B cell (primary cell): ENCODE measurements around the gene RAB28. TPM values are rescaled to one million over a fixed set of nuclear protein-coding genes. Genes with fewer than 3 reads are reported as not detected.

Experiments used
- ATAC-seq: fragments of 200-7000 bp; cut with Tn5 transposase; one replicate; pipeline ENCODE4 v1.10.0; 2021; ENCODE audit warnings: low read depth, mild to moderate bottlenecking, moderate number of reproducible peaks, moderate library complexity
- CTCF ChIA-PET: fragments of 350-600 bp; sonication (Branson Sonifier 250); formaldehyde crosslinking; loops from one replicate; lab custom pipeline; 2021; ENCODE audit warnings: antibody characterized with exemption, inconsistent platforms; lab: Charles Lee
- POLR2A ChIA-PET: fragments of 350-600 bp; sonication (Branson Sonifier 250); formaldehyde crosslinking; loops from one replicate; lab custom pipeline; 2021; ENCODE audit warnings: antibody characterized with exemption; lab: Charles Lee
- DNase-seq: peaks from one replicate; pipeline ENCODE4 v3.0.0; 2013
- H2AFZ ChIP-seq: 2 replicates; pipeline ENCODE4 v1.6.1; 2012; ENCODE audit warnings: mild to moderate bottlenecking, low read depth, low read length; ENCODE audit not compliant: insufficient read depth, poor library complexity, severe bottlenecking
- H3K27ac ChIP-seq, 2 donors: 1 replicate in 1 of 2; 2 replicates in 1 of 2; pipeline ENCODE4 v1.5.1; 2012 to 2013; ENCODE audit warnings: low read length in 2 of 2, mild to moderate bottlenecking in 2 of 2, moderate library complexity in 1 of 2
- H3K27me3 ChIP-seq, 4 experiments: fragments of 200-600 bp in 1 of 4; sonication (generic) in 1 of 4; replicated peaks in 1 of 4; 1 replicate in 2 of 4; 2 replicates in 2 of 4; pipeline versions ENCODE4 v1.6.1 to v1.7.0; 2013 to 2016; ENCODE audit warnings: low read length in 3 of 4, mild to moderate bottlenecking in 2 of 4, mixed read lengths in 1 of 4, moderate library complexity in 1 of 4; ENCODE audit not compliant: insufficient read depth in 4 of 4, control insufficient read depth in 3 of 4; ENCODE audit errors: control extremely low read depth in 1 of 4
- H3K36me3 ChIP-seq, 2 experiments: replicated peaks in 1 of 2; 1 replicate in 1 of 2; 2 replicates in 1 of 2; pipeline versions ENCODE4 v1.6.1 to v1.7.1; 2013; ENCODE audit warnings: low read length in 1 of 2; ENCODE audit not compliant: insufficient read depth in 2 of 2, control insufficient read depth in 1 of 2; ENCODE audit errors: control extremely low read depth in 1 of 2, extremely low read depth in 1 of 2
- H3K4me1 ChIP-seq, 2 donors: fragments of 200-600 bp in 1 of 2; sonication (generic) in 1 of 2; 1 replicate in 1 of 2; 2 replicates in 1 of 2; pipeline versions ENCODE4 v1.5.1 to v1.6.1; 2013 to 2017; ENCODE audit warnings: low read length in 2 of 2; ENCODE audit not compliant: control insufficient read depth in 2 of 2, insufficient read depth in 2 of 2
- H3K4me2 ChIP-seq: replicated peaks from 2 replicates; pipeline ENCODE3; 2012; ENCODE audit warnings: mild to moderate bottlenecking, low read depth, low read length; ENCODE audit not compliant: poor library complexity, severe bottlenecking
- H3K4me3 ChIP-seq, 5 experiments: fragments of 200-600 bp in 1 of 5; sonication (generic) in 1 of 5; 1 replicate in 3 of 5; 2 replicates in 2 of 5; pipeline versions ENCODE4 v1.5.1 to v1.7.0; 2011 to 2016; ENCODE audit warnings: low read length in 4 of 5, mild to moderate bottlenecking in 4 of 5, low read depth in 2 of 5, control low read depth in 1 of 5, moderate library complexity in 1 of 5; ENCODE audit not compliant: insufficient read depth in 1 of 5; ENCODE audit errors: control extremely low read depth in 1 of 5, extremely low read depth in 1 of 5
- H3K79me2 ChIP-seq: fragments of 200-600 bp; sonication (generic); one replicate; pipeline ENCODE4 v1.6.0; 2016; ENCODE audit warnings: low read length; ENCODE audit not compliant: control insufficient read depth, insufficient read depth
- H3K9ac ChIP-seq: fragments of 200-600 bp; sonication (generic); 2 replicates; pipeline ENCODE4 v1.6.1; 2017; ENCODE audit warnings: mild to moderate bottlenecking, low read length, moderate library complexity
- H3K9me3 ChIP-seq, 3 donors: one replicate each; pipeline versions ENCODE4 v1.6.1 to v1.7.1; 2013; ENCODE audit warnings: low read length in 2 of 3; ENCODE audit not compliant: control insufficient read depth in 2 of 3, insufficient read depth in 1 of 3; ENCODE audit errors: control extremely low read depth in 1 of 3
- H4K20me1 ChIP-seq: 2 replicates; pipeline ENCODE4 v1.6.0; 2012; ENCODE audit warnings: mild to moderate bottlenecking, low read length; ENCODE audit not compliant: insufficient read depth, control insufficient read depth, poor library complexity, severe bottlenecking
- H3K27ac Mint-ChIP-seq: one replicate; pipeline ENCODE4 v1.8.0; 2021; ENCODE audit warnings: mixed read lengths
- H3K27me3 Mint-ChIP-seq: one replicate; pipeline ENCODE4 v1.8.0; 2021; ENCODE audit warnings: mixed read lengths
- H3K4me1 Mint-ChIP-seq: one replicate; pipeline ENCODE4 v1.8.0; 2021; ENCODE audit warnings: mixed read lengths
- H3K4me3 Mint-ChIP-seq: one replicate; pipeline ENCODE4 v1.8.0; 2021; ENCODE audit warnings: mixed read lengths
- H3K9me3 Mint-ChIP-seq: one replicate; pipeline ENCODE4 v1.8.0; 2022; ENCODE audit warnings: mixed read lengths; ENCODE audit not compliant: insufficient read depth
- EZH2 ChIP-seq: IDR thresholded peaks from 2 replicates; pipeline ENCODE4 v1.6.1; 2012; ENCODE audit warnings: borderline replicate concordance, low read depth, mild to moderate bottlenecking, moderate library complexity, low read length; ENCODE audit not compliant: insufficient read depth, poor library complexity, severe bottlenecking
- WGBS: methylation state at CpG from one replicate; pipeline ENCODE4 v1.1.5; 2013; ENCODE audit warnings: missing lambda C conversion rate; ENCODE audit not compliant: insufficient coverage; 5-methylcytosine and 5-hydroxymethylcytosine counted together
- intact Hi-C: fragments of 100-400 bp; cut with micrococcal nuclease; formaldehyde crosslinking; loops from one replicate; pipeline ENCODE4 v1.10.0; 2022
- polyA plus RNA-seq: library from polyadenylated mRNA; depleted of rRNA; stranded (reverse); fragments of >200 nt; gene quantifications from 2 replicates; pipeline ENCODE4 v1.2.3, GENCODE V29; 2012
- total RNA-seq, 2 donors: library from RNA; stranded (reverse); fragments of 120-200 nt in 1 of 2; gene quantifications; 1 replicate in 1 of 2; 2 replicates in 1 of 2; pipeline versions ENCODE4 v1.2.3 to v1.2.4, GENCODE V29; 2013 to 2022
- TF ChIP-seq, protein P1 (sequence below): fragments of 200-600 bp; IDR thresholded peaks from one replicate; pipeline ENCODE4 v1.8.0; 2022; ENCODE audit warnings: antibody characterized with exemption, mild to moderate bottlenecking

Gene RAB28
- total and polyA plus RNA-seq, 2 donors (not counting 1 experiment from before 2014, with no cell fraction given) = 7.2 to 17.4 TPM

DNA sequence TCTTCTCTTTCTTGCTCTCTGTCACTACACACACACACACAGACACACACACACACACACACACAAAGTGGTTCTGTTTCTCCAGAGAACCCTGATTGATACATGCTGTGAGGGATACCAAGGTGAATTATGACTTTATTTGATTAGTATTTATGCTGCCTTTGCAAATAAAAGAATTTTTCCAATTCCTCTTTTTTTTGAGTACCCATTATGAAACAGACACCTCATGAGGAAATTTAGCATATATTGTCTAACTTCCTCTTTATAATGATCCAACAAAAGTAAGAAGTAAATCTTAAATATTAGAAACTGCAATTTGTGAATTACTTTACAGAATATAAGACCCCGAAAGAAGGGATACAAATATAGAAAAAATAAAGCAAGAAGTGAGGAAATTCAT, 14.3 kb upstream of the RAB28 start:
- H3K27ac ChIP-seq = no peak overlapping the region
- ATAC-seq = no peak
- H3K9me3 ChIP-seq = peaks cover 0 to 5% (median 3%) of the 10 kb centered on the region in 3 donors
- no peak overlapping the region for H3K4me2 ChIP-seq
- CTCF ChIA-PET = no interaction called here
- DNase-seq = no peak
- no peaks in the 10 kb centered on the region for H4K20me1 ChIP-seq
- H2AFZ ChIP-seq = no peak overlapping the region
- no peaks in the 10 kb centered on the region for H3K4me1 ChIP-seq
- Mint-ChIP-seq H3K9me3 (peaks cover 4% of the 10 kb centered on the region), H3K27me3 (peaks cover 53% of the 10 kb centered on the region), H3K4me3 (no peak overlapping the region), H3K4me1 (no peaks in the 10 kb centered on the region), H3K27ac (no peak overlapping the region)
- no CpG with 5 or more reads among the region's 1 CpG for whole genome bisulfite sequencing
- no peak overlapping the region for H3K9ac ChIP-seq
- peaks cover 0 to 28% (median 15%) of the 10 kb centered on the region in 4 experiments for H3K27me3 ChIP-seq
- POLR2A ChIA-PET = no interaction called here
- TF ChIP-seq, protein P1, sequence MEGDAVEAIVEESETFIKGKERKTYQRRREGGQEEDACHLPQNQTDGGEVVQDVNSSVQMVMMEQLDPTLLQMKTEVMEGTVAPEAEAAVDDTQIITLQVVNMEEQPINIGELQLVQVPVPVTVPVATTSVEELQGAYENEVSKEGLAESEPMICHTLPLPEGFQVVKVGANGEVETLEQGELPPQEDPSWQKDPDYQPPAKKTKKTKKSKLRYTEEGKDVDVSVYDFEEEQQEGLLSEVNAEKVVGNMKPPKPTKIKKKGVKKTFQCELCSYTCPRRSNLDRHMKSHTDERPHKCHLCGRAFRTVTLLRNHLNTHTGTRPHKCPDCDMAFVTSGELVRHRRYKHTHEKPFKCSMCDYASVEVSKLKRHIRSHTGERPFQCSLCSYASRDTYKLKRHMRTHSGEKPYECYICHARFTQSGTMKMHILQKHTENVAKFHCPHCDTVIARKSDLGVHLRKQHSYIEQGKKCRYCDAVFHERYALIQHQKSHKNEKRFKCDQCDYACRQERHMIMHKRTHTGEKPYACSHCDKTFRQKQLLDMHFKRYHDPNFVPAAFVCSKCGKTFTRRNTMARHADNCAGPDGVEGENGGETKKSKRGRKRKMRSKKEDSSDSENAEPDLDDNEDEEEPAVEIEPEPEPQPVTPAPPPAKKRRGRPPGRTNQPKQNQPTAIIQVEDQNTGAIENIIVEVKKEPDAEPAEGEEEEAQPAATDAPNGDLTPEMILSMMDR = no peak
- no peak for TF ChIP-seq EZH2
- H3K79me2 ChIP-seq = no peaks in the 10 kb centered on the region
- H3K36me3 ChIP-seq = no peaks in the 10 kb centered on the region
- intact Hi-C loops = loop anchor here (1.0 kb wide), 1 partner anchor 40 kb away; no protein-coding TSS in a partner anchor
- no peak overlapping the region for H3K4me3 ChIP-seq

DNA sequence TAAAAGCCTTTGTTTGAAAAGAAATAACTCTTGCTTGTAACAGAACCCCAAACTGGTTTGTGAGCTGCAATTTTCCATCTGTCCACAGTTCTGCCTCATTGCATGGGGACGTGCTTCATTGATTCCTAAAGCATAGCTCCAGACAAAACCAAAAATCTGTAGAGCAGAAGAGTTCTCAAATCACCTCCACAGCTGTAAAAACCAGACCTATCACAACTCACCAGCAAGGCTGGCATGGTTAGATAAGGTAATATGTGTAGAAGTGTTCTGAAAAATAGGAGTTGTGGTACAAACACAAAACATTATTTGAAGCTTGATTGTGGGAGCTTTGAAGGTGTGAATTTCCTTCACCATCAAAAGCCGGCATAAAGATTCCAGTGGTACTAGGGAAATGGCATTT, 12.5 kb upstream of the RAB28 start:
- H3K4me2 ChIP-seq = no peak overlapping the region
- peaks cover 57% of the 10 kb centered on the region for H3K27me3 Mint-ChIP-seq

More for the DNA sequence above, 12.5 kb upstream of the RAB28 start:
- no peak overlapping the region for H3K27ac ChIP-seq
- intact Hi-C loops = no loop called here
- ChIA-PET POLR2A (no interaction called here), CTCF (interaction anchor here (0.9 kb wide), 1 partner anchor 22 kb away, joined by 3 read pairs; no protein-coding TSS in a partner anchor)
- peaks cover 4% of the 10 kb centered on the region for H3K9me3 Mint-ChIP-seq
- H3K4me1 ChIP-seq = no peaks in the 10 kb centered on the region
- DNase-seq (no peak), ATAC-seq (no peak)
- WGBS = 63% methylated on average over 1 of the region's 2 CpGs
- no peak overlapping the region for H2AFZ ChIP-seq
- no peaks in the 10 kb centered on the region for H3K36me3 ChIP-seq
- no peaks in the 10 kb centered on the region for H3K79me2 ChIP-seq
- no peak overlapping the region for H3K27ac Mint-ChIP-seq
- H3K4me3 ChIP-seq = no peak overlapping the region
- no peak overlapping the region for H3K9ac ChIP-seq
- H3K27me3 ChIP-seq = peaks cover 0 to 28% (median 14%) of the 10 kb centered on the region in 4 experiments
- H3K9me3 ChIP-seq = peaks cover 0 to 5% (median 3%) of the 10 kb centered on the region in 3 donors
- no peak overlapping the region for H3K4me3 Mint-ChIP-seq
- no peaks in the 10 kb centered on the region for H3K4me1 Mint-ChIP-seq
- no peaks in the 10 kb centered on the region for H4K20me1 ChIP-seq
- TF ChIP-seq, protein P1 = no peak
- TF ChIP-seq EZH2 = no peak
